HG03432 (cell line): ENCODE data around the gene DRGX.

Source experiments
- ATAC-seq: cut with Tn5 transposase; IDR thresholded peaks from one replicate; pipeline ENCODE4 v1.9.1; 2021; ENCODE audit warnings: mild to moderate bottlenecking, moderate library complexity; ENCODE audit not compliant: unreplicated experiment

Gene DRGX

GRCh38 chr10:49384268-49384953 lies 11.5 kb downstream of the DRGX start:
- no peak for ATAC-seq

GRCh38 chr10:49383853-49384252 lies 12.0 kb downstream of the DRGX start:
- no peak for ATAC-seq

- ATAC-seq: no peak
Observed at GRCh38 chr10:49382826-49383225, 13.1 kb downstream of the DRGX start.

- no peak for ATAC-seq
Observed at GRCh38 chr10:49382226-49382625, 13.7 kb downstream of the DRGX start.

GRCh38 chr10:49381111-49381900 lies 14.6 kb downstream of the DRGX start:
- no peak for ATAC-seq

DNA sequence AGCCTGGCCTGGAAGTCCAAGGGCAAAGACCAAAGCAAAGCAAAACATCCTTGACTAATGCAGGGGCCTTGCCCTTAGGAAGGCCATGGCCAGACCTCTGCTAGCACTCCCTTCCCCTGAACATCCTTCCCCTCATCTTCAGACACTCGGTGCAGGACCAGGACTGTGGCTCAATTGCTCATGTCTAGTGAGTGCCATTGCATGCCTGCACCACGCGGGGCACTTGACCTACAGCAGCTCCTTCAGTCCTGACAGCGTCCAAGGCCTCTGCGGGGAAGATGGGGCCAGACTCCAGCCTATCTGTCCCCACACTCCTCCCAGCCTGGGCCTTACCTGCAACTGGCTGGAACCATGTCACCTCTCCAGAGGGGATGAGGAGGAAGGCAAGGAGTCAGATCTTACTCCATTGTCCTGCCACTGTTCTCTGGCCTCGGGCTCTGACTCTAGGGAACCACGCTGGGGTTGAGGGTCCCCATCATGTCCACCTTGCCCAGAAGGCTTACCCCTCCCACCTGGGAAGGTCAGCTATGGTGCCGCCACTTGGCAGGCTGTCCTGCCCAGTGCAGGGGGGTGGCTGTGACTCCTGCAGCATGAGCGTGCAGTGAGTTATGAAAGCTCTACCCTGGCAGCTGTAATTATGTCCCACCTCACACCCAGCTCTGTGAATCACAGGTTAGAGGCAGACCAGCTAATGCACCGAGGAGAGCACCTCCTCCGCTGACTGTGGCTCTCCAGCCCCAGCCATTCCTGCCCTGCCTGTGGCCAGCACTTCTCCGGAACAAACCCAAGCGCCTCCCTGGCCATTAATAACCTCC lies 16.1 kb downstream of the DRGX start:
- ATAC-seq: no peak

DNA sequence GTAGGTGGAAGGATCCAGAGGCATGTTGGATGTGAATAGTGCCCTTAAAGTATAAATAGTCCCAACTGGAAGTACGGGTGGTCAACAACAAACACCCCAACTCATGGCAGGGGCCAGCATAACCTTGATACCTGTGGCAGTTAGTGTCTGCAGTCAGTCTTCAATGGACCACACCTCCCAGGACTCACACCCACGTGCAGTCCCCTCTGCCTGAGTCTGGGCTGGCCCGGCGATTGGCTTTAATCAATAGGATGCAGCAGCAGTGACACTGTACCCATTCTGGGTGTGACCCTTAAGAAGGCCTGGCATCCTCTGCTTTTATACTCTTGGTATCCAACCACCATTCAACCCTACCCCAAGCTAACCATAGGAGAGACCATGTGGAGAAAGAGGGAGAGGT lies 18.6 kb downstream of the DRGX start:
- no peak for ATAC-seq

- no peak for ATAC-seq
Observed at GRCh38 chr10:49375611-49376010, 20.3 kb downstream of the DRGX start.

- no peak for ATAC-seq
Observed at GRCh38 chr10:49374740-49375139, 21.1 kb downstream of the DRGX start.

GRCh38 chr10:49373361-49373760 lies 22.5 kb downstream of the DRGX start:
- ATAC-seq: no peak

DNA sequence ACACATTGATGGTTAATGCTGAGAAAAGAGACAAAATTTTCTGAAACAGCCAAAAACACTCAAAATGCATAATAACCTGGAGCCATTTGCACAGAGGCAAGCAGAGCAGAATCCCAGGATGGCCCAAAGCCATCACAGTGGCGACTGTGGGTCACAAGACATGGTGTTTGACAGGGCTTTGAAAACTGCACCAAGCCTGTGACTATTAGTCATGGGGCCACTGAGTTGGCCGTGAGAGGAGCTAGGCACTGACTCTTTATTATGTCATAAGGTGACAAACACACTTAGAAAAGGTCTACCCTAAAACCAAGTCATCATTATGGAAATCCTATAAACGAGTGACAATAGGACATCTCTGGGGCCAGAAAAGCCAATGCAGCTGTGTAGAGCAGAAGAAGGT lies 23.9 kb downstream of the DRGX start:
- no peak for ATAC-seq

DNA sequence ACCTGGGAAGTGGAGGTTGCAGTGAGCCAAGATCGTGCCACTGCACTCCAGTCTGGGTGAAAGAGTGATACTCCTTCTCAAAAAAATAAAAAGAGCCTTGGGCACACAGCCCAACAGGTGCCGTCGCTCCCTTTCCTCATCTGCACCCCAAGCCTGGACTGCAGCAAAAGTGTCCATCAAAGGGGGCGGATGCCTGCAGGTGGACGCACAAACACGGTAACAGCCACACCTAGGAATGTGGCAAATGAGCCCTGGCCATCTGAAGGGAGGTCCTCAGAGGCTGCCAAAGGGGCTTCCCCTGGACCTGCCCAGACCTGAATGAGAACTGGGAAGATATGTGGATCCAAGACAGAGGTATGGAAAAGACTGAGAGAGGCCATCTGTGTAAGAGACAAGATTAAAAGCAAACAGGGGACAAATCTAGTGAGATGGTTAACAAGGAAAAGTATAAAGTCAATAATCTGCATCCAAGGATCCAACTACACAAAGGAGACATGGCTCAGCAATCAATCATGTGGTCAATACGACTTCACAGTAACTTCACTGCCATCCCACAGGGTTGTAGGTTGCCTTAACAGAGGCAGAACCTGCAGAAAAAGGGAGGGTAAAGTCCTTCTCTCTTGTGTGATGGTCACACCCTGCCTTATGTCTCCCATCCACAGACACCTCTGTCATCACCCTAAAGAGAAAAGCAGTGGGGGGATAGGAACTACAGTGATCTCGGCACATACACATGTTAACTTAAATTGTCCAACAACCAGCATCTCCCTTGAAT lies 25.4 kb downstream of the DRGX start:
- ATAC-seq: no peak

DNA sequence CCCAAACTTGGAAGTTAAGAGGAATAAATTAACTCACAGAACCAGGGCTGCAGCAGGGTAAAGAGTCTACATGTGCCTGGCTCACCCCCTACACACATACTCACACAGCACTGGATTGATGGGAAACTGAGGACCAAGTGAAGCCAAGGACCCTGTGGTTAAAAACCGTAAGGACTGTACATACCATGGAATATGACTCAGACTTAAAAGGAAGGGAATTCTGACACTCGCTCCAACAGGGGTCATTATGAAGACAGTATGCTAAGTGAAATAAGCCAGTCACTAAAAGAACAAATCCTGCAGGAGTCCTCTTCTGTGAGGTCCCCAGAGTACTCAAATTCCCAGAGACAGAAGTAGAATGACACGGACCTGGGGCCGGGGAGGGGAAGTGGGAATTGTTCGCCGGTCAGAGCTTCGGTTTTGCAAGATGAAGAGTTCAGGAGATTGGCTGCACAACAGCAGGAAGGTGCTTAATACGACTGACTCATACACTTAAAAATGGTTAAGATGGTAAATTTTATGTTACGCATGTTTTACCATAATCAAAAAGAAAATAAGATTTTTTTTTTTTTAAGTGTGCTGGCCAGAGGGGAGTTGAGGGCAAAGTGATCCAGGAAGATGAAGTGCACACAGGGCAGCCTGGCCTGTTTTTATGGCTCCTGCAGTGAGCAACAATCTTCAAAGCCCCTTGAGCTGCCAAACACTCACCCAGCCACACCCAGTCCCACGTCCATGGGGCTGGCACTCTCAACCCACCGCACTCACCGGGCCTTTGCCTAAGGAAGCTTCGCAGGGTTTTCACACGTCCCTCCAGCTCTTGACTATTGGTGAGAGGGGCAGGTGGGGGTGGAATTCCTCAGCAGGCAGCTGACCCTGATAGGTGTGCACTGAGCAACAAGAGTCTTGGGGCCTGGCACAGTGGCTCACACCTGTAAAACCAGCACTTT lies 26.4 kb downstream of the DRGX start:
- no peak for ATAC-seq

GRCh38 chr10:49368256-49368655 lies 27.6 kb downstream of the DRGX start:
- ATAC-seq: no peak

DNA sequence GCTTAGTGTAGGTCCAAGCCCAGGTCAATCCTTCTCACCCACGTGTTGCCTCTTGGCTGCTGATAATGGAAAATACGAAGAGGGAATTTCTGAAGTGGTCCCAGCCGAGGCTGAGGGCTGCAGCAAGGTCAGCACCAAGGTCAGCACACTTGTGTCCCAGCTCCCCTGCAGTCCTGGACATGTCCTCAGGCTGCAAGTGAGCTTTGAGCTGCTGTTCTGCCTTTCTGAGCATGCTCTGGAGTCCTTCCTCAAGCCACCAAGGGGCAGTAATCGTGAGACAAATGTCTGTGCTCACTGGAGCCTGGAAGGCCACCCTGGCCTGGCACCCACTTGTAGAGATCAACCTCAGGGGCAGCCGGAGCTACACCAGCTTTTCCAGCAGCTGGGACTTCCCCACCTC lies 28.3 kb downstream of the DRGX start:
- no peak for ATAC-seq

GRCh38 chr10:49366460-49366859 lies 29.4 kb downstream of the DRGX start:
- ATAC-seq: no peak

DNA sequence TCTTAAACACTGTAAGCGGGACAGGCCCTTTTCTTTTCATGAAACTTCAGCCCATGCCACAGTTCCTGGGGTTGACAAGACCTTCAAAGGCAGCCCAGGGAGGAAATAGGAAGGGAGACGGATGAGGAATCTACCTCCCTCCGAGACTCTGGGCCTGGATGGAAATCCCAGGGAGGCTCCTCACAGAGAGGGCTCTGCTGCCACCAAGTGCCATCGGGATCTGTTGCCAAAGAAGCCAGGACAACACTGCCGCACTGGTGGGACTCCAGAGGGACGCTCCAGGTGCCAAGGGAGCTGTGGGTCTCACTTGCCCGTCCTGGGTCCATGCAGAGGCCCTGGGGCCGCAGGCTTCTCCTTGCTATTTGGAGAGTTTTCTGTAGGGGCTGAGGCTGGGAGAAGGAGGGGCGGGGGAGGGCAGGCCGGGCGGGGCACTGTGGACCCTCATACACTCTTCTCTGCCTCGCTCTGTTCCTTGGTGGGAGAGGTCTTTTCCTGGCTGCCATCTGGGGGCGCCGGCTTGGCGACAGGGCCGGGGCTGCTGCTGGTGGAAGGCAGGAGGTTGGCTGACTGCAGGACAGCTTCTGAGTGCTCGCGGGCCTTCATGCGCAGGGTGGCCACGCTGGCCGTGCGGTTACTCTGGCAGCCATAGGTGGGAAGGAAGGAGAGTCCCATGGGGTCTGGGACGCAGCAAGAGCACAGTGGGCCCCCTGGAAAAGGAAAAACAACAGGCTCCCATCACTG lies 30.0 kb downstream of the DRGX start:
- ATAC-seq: no peak

DNA sequence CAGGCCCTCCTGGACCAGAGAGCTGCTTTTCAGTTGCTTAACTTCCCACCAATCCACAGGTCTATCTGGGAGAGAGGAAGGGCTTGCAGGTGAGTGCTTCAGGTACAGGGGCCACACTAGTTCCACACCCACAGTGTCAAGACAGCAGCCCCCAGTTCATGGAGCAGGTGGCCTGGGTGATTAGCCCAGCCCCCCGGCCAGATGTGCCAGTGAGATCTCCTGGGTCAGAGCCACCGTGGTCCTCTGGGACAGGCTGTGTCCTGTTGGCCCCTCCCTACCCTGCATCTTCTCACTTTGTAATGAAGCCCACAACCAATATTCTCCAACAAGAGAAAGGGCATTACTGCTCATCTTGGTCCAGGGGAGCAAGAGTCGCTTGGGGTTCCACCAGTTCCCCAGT lies 30.6 kb downstream of the DRGX start:
- ATAC-seq: no peak

GRCh38 chr10:49364747-49365146 lies 31.1 kb downstream of the DRGX start:
- no peak for ATAC-seq
